IMR-90 (cell line): ENCODE measurements around the gene CEBPE. TPM values are rescaled to one million over a fixed set of nuclear protein-coding genes. Genes with fewer than 3 reads are reported as not detected.

Source experiments
- ATAC-seq: fragments of 200-7000 bp; cut with Tn5 transposase; 2 replicates; pipeline ENCODE4 v1.9.1; 2020; ENCODE audit warnings: low read depth, mild to moderate bottlenecking, moderate library complexity
- BruUV-seq: library from RNA; stranded (reverse); fragments of 400-500 nt; replicated peaks from 2 replicates; lab custom pipeline; 2021; lab: Mats Ljungman, UMichigan
- CTCF ChIA-PET: fragments of 300-600 bp; formaldehyde crosslinking; extraction: SDS; loops from one replicate; lab custom pipeline; 2021; ENCODE audit warnings: antibody characterized with exemption; lab: Yijun Ruan, JAX
- POLR2A ChIA-PET: fragments of 300-600 bp; sonication (Branson Sonifier 250); formaldehyde crosslinking; loops from one replicate; lab custom pipeline; 2022; ENCODE audit warnings: antibody characterized with exemption; ENCODE audit not compliant: unreplicated experiment; lab: Charles Lee
- DNase-seq: peaks from one replicate; pipeline ENCODE4 v3.0.0; 2013
- H2AFZ ChIP-seq: replicated peaks from 2 replicates; pipeline ENCODE3; 2013; ENCODE audit warnings: low read length, mild to moderate bottlenecking; ENCODE audit not compliant: poor library complexity
- H2AK5ac ChIP-seq: 2 replicates; pipeline ENCODE4 v1.6.1; 2013; ENCODE audit warnings: low read depth, low read length, inconsistent platforms
- H2AK9ac ChIP-seq: replicated peaks from 2 replicates; pipeline ENCODE3; 2013; ENCODE audit warnings: mild to moderate bottlenecking, low read depth, low read length, moderate library complexity; ENCODE audit not compliant: poor library complexity
- H2BK120ac ChIP-seq: 2 replicates; pipeline ENCODE4 v1.6.1; 2013; ENCODE audit warnings: low read depth, low read length, inconsistent platforms
- H2BK15ac ChIP-seq: 3 replicates; pipeline ENCODE4 v1.6.1; 2013; ENCODE audit warnings: low read depth, low read length, inconsistent platforms
- H2BK20ac ChIP-seq: 2 replicates; pipeline ENCODE4 v1.6.1; 2013; ENCODE audit warnings: low read depth, mild to moderate bottlenecking, inconsistent platforms, low read length, moderate library complexity
- H2BK5ac ChIP-seq: 2 replicates; pipeline ENCODE4 v1.6.1; 2013; ENCODE audit warnings: mild to moderate bottlenecking, low read depth, low read length, inconsistent platforms; ENCODE audit not compliant: poor library complexity, severe bottlenecking
- H3K14ac ChIP-seq: replicated peaks from 2 replicates; pipeline ENCODE4 v1.6.1; 2013; ENCODE audit warnings: low read depth, low read length, inconsistent platforms
- H3K18ac ChIP-seq: 2 replicates; pipeline ENCODE4 v1.6.1; 2013; ENCODE audit warnings: low read depth, low read length, control low read depth
- H3K23ac ChIP-seq: 2 replicates; pipeline ENCODE4 v1.6.1; 2013; ENCODE audit warnings: low read depth, low read length, inconsistent platforms
- H3K27ac ChIP-seq: 2 replicates; pipeline ENCODE4 v1.5.1; 2013; ENCODE audit warnings: mild to moderate bottlenecking, control low read depth, low read length; ENCODE audit not compliant: insufficient read depth
- H3K27me3 ChIP-seq: 2 replicates; pipeline ENCODE4 v1.6.1; 2013; ENCODE audit warnings: low read length; ENCODE audit not compliant: control insufficient read depth, insufficient read depth
- H3K36me3 ChIP-seq: 2 replicates; pipeline ENCODE4 v1.6.1; 2013; ENCODE audit warnings: low read length, mixed read lengths; ENCODE audit not compliant: control insufficient read depth, insufficient read depth
- H3K4ac ChIP-seq: 2 replicates; pipeline ENCODE4 v1.6.1; 2013; ENCODE audit warnings: low read depth, low read length, inconsistent platforms
- H3K4me1 ChIP-seq: 2 replicates; pipeline ENCODE4 v1.6.1; 2013; ENCODE audit warnings: low read length, mixed read lengths; ENCODE audit not compliant: control insufficient read depth, insufficient read depth
- H3K4me2 ChIP-seq: 2 replicates; pipeline ENCODE4 v1.6.1; 2013; ENCODE audit warnings: low read depth, mild to moderate bottlenecking, control low read depth, low read length, moderate library complexity
- H3K4me3 ChIP-seq: 2 replicates; pipeline ENCODE4 v1.5.1; 2013; ENCODE audit warnings: low read depth, mild to moderate bottlenecking, control low read depth, low read length, moderate library complexity; ENCODE audit not compliant: insufficient read depth
- H3K56ac ChIP-seq: 2 replicates; pipeline ENCODE4 v1.6.1; 2013; ENCODE audit warnings: low read length, inconsistent platforms; ENCODE audit not compliant: insufficient read depth; ENCODE audit errors: extremely low read depth
- H3K79me1 ChIP-seq, 2 experiments: 2 replicates each; pipeline ENCODE4 v1.6.1; 2013; ENCODE audit warnings: low read length in 2 of 2, inconsistent platforms in 1 of 2, low read depth in 1 of 2
- H3K9ac ChIP-seq: 2 replicates; pipeline ENCODE4 v1.6.1; 2013; ENCODE audit warnings: low read depth, low read length, control low read depth
- H3K9me1 ChIP-seq: 2 replicates; pipeline ENCODE4 v1.6.1; 2013; ENCODE audit warnings: low read length, inconsistent platforms; ENCODE audit not compliant: insufficient read depth
- H3K9me3 ChIP-seq: 2 replicates; pipeline ENCODE4 v1.6.1; 2013; ENCODE audit warnings: low read length; ENCODE audit not compliant: control insufficient read depth, insufficient read depth
- H4K20me1 ChIP-seq: 2 replicates; pipeline ENCODE4 v1.6.1; 2013; ENCODE audit warnings: low read length, inconsistent platforms; ENCODE audit not compliant: insufficient read depth
- H4K5ac ChIP-seq: 2 replicates; pipeline ENCODE4 v1.6.1; 2013; ENCODE audit warnings: mild to moderate bottlenecking, low read depth, low read length, control low read depth
- H4K8ac ChIP-seq, 2 experiments: 2 replicates each; pipeline ENCODE4 v1.6.1; 2013; ENCODE audit warnings: low read depth in 2 of 2, low read length in 2 of 2, control low read depth in 1 of 2, inconsistent platforms in 1 of 2
- H4K91ac ChIP-seq: 2 replicates; pipeline ENCODE4 v1.6.1; 2013; ENCODE audit warnings: low read depth, low read length, inconsistent platforms; ENCODE audit not compliant: insufficient read depth
- POLR2A ChIP-seq: IDR thresholded peaks from 2 replicates; pipeline ENCODE4 v1.6.1; 2012; ENCODE audit warnings: mild to moderate bottlenecking, low read depth, low read length
- RAD21 ChIP-seq: IDR thresholded peaks from 2 replicates; pipeline ENCODE4 v1.6.1; 2012; ENCODE audit warnings: low read length, improper control_type of control experiment
- WGBS, 2 experiments: methylation state at CpG; one replicate each; pipeline versions ENCODE4 v1.1.5 to v1.1.7; 2013; ENCODE audit warnings: missing lambda C conversion rate in 2 of 2; ENCODE audit not compliant: insufficient read length in 1 of 2; ENCODE audit errors: extremely low coverage in 2 of 2; 5-methylcytosine and 5-hydroxymethylcytosine counted together
- dilution Hi-C: fragments of 300-500 bp; cut with HindIII; formaldehyde crosslinking; loops from one replicate; pipeline ENCODE4 v1.14.3; 2018; ENCODE audit warnings: low sequenced_read_pairs; ENCODE audit not compliant: unreplicated experiment
- in situ Hi-C: fragments of 300-500 bp; cut with MboI; formaldehyde crosslinking; loops from 3 replicates; pipeline ENCODE4 v1.14.3; 2019; ENCODE audit warnings: low sequenced_read_pairs, inconsistent platforms, mixed read lengths
- intact Hi-C: fragments of 100-400 bp; cut with micrococcal nuclease; formaldehyde crosslinking; loops from 2 replicates; pipeline ENCODE4 v1.10.0; 2022
- polyA plus RNA-seq, 3 experiments: library from polyadenylated mRNA; depleted of rRNA; stranded (reverse); fragments of >200 nt; gene quantifications; 2 replicates each; pipeline ENCODE4 v1.2.3, GENCODE V29; 2012; ENCODE audit warnings: low replicate concordance in 1 of 3
- total RNA-seq: library from RNA; depleted of rRNA; stranded (reverse); fragments of >200 nt; gene quantifications from 2 replicates; pipeline ENCODE4 v1.2.3, GENCODE V29; 2012

The CEBPE gene
- total and polyA plus RNA-seq, 2 of the 4 experiments (the other 2 are of a cell fraction) = 0.05 TPM; not detected in 1

- H2BK15ac ChIP-seq = no peak overlapping the region
- H3K14ac ChIP-seq = no peak overlapping the region
- TSS peak; percentile 70 for BruUV-seq
- H3K18ac ChIP-seq = no peak overlapping the region
- H3K9me3 ChIP-seq = no peaks in the 10 kb centered on the region
- peaks cover 50% of the 10 kb centered on the region; the same call in 1 of the 2 replicates for H4K20me1 ChIP-seq
- no peak overlapping the region for H3K4ac ChIP-seq
- no peak overlapping the region for H2AFZ ChIP-seq
- DNase-seq (no peak), ATAC-seq (no peak)
- H4K8ac ChIP-seq = no peak overlapping the region
- 97% methylated on average over 7 of the region's 7 CpGs; no CpG with 5 or more reads in 1 of the 2 experiments for WGBS, 2 experiments
- peaks cover 12% of the 10 kb centered on the region for H3K36me3 ChIP-seq
- intact Hi-C loops = no loop called here
- H4K5ac ChIP-seq = no peak overlapping the region
- H2AK5ac ChIP-seq = no peak overlapping the region
- in situ Hi-C loops = loop anchor here (25.0 kb wide), 1 partner anchor 1040 kb away; the partner anchor contains the start of genes EMC9, FITM1, PSME1 and PSME2
- H3K4me2 ChIP-seq = no peak overlapping the region
- H3K27ac ChIP-seq = no peak overlapping the region
- no peak overlapping the region for H2BK5ac ChIP-seq
- no peak overlapping the region for H2BK20ac ChIP-seq
- H2AK9ac ChIP-seq = no peak overlapping the region
- H3K27me3 ChIP-seq = no peaks in the 10 kb centered on the region
- no peak overlapping the region for H3K23ac ChIP-seq
- ChIA-PET POLR2A (no interaction called here), CTCF (interaction anchor here (0.5 to 0.7 kb wide), 2 partner anchors 11 to 221 kb away, joined by 3 read pairs; no protein-coding TSS in a partner anchor)
- TF ChIP-seq RAD21 (no peak), POLR2A (no peak)
- no peak overlapping the region for H3K56ac ChIP-seq
- H3K4me1 ChIP-seq = peaks cover 3% of the 10 kb centered on the region; the same call in 1 of the 2 replicates
- peaks cover 11% of the 10 kb centered on the region for H3K9me1 ChIP-seq
- peaks cover 15 to 61% of the 10 kb centered on the region in 2 experiments; a peak in 3 of 4 replicates for H3K79me1 ChIP-seq
- H2BK120ac ChIP-seq = no peak overlapping the region
- H4K91ac ChIP-seq = no peak overlapping the region
- H3K9ac ChIP-seq = no peak overlapping the region
- H3K4me3 ChIP-seq = no peak overlapping the region
- dilution Hi-C loops = no loop called here
These were observed 21.3 kb downstream of the CEBPE start for GRCh38 chr14:23097786-23098185.
